Measurements from ENCODE around the gene KRTAP10-7. TPM values are rescaled to one million over a fixed set of nuclear protein-coding genes. Genes with fewer than 3 reads are reported as not detected.

Gene KRTAP10-7
- total RNA-seq, 2 donors from 2014 or later: not detected

DNA sequence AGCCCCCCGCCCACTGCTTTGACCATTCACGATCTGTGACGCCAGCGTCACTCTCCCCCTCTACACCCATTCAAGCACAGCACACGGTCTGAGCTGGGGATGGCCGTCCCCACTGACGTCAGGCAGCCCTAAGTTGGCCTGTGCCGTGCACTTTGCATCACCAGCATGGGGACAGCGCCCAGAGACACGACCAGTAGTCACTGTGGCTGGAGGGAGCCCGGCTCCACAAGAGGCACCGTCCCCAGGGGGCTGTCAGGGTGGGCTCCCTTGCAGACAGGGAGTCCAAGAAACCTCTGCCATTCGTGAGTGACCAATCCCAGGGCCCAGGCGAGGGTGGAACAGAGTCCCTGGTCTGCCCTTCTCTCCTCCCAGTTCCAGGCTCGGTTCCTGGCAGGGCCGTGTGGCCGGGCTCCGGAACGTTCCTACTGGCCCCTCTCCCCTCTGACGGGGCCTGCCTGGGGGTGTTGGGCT is 13.8 kb downstream of the KRTAP10-7 start:
- no peak for DNase-seq (ENCODE audit: low spot score)
- Histone ChIP-seq H3K4me3 (no peak overlapping the region), H3K9me3 (no peaks in the 10 kb centered on the region), H3K36me3 (no peaks in the 10 kb centered on the region), H3K27me3 (replicated peaks; ENCODE audit: insufficient read depth) (no peaks in the 10 kb centered on the region), H3K4me1 (replicated peaks) (no peaks in the 10 kb centered on the region), H3K27ac (no peak overlapping the region)
- TF ChIP-seq POLR2A (IDR thresholded peaks at IDR 0.05) (no peak), POLR2AphosphoS5 (IDR thresholded peaks at IDR 0.05) (no peak)
- TF ChIP-seq, protein P1, sequence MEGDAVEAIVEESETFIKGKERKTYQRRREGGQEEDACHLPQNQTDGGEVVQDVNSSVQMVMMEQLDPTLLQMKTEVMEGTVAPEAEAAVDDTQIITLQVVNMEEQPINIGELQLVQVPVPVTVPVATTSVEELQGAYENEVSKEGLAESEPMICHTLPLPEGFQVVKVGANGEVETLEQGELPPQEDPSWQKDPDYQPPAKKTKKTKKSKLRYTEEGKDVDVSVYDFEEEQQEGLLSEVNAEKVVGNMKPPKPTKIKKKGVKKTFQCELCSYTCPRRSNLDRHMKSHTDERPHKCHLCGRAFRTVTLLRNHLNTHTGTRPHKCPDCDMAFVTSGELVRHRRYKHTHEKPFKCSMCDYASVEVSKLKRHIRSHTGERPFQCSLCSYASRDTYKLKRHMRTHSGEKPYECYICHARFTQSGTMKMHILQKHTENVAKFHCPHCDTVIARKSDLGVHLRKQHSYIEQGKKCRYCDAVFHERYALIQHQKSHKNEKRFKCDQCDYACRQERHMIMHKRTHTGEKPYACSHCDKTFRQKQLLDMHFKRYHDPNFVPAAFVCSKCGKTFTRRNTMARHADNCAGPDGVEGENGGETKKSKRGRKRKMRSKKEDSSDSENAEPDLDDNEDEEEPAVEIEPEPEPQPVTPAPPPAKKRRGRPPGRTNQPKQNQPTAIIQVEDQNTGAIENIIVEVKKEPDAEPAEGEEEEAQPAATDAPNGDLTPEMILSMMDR (IDR thresholded peaks at IDR 0.05): no peak
- 88% methylated on average over 20 of the region's 20 CpGs for WGBS
- intact Hi-C loops (cut with DNase I): no loop called here

DNA sequence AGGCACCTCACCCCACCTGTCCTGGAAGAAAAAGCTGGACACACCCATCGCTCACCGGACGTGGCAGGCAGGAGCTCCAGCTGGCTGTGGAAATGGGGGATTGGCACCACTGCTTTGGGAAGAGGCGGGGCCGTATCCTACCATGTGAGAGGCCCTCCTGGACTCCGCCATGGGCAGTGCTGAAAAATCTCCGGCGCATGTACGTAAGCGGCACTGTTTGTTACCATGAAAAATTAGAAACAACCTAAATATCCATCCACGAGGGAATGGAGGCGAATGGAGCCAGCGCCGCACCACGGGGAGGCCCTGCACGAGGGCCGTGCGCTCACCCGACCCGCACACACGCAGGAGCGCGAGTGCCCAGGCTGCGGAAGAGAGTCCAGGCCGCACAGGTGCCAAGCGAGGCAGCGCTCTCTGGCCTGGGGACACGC is 14.6 kb downstream of the KRTAP10-7 start:
- no peak overlapping the region for H3K4me3 ChIP-seq
- intact Hi-C loops (cut with DNase I): no loop called here
- TF ChIP-seq POLR2A (IDR thresholded peaks at IDR 0.05): no peak
- no peak for TF ChIP-seq POLR2AphosphoS5 (IDR thresholded peaks at IDR 0.05)
- TF ChIP-seq, protein P1 (IDR thresholded peaks at IDR 0.05): no peak
- H3K27ac ChIP-seq: no peak overlapping the region
- no peaks in the 10 kb centered on the region for H3K4me1 ChIP-seq (replicated peaks)
- H3K36me3 ChIP-seq: no peaks in the 10 kb centered on the region
- no peaks in the 10 kb centered on the region for H3K9me3 ChIP-seq
- 87% methylated on average over 28 of the region's 28 CpGs for WGBS
- no peaks in the 10 kb centered on the region for H3K27me3 ChIP-seq (replicated peaks; ENCODE audit: insufficient read depth)
- no peak for DNase-seq (ENCODE audit: low spot score)

DNA sequence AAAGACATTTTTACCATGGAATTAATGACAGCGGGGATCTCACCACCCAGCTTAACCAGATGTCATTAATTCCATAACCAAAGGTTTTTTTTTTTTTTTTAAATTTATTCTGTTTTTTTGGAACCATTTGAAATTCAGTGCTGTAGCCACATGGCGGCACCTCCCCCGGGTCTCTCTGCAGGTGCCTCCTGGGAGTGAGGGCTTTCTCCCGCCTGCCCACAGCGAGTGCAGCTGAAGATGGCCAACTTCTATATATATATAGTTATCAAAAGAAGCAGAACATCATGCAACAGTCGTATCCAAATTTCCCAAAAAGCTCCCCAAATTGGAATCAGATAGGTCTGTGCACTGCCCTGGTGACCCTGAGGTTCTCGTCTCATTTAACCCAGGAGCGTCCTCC is 15.1 kb downstream of the KRTAP10-7 start:
- H3K27me3 ChIP-seq (replicated peaks; ENCODE audit: insufficient read depth): no peaks in the 10 kb centered on the region
- WGBS: 80% methylated on average over 8 of the region's 8 CpGs
- no peaks in the 10 kb centered on the region for H3K4me1 ChIP-seq (replicated peaks)
- intact Hi-C loops (cut with DNase I): no loop called here
- H3K36me3 ChIP-seq: no peaks in the 10 kb centered on the region
- no peak for DNase-seq (ENCODE audit: low spot score)
- H3K9me3 ChIP-seq: no peaks in the 10 kb centered on the region
- H3K4me3 ChIP-seq: no peak overlapping the region
- no peak overlapping the region for H3K27ac ChIP-seq
- TF ChIP-seq POLR2A (IDR thresholded peaks at IDR 0.05) (no peak), POLR2AphosphoS5 (IDR thresholded peaks at IDR 0.05) (no peak)
- TF ChIP-seq, protein P1 (IDR thresholded peaks at IDR 0.05): no peak

DNA sequence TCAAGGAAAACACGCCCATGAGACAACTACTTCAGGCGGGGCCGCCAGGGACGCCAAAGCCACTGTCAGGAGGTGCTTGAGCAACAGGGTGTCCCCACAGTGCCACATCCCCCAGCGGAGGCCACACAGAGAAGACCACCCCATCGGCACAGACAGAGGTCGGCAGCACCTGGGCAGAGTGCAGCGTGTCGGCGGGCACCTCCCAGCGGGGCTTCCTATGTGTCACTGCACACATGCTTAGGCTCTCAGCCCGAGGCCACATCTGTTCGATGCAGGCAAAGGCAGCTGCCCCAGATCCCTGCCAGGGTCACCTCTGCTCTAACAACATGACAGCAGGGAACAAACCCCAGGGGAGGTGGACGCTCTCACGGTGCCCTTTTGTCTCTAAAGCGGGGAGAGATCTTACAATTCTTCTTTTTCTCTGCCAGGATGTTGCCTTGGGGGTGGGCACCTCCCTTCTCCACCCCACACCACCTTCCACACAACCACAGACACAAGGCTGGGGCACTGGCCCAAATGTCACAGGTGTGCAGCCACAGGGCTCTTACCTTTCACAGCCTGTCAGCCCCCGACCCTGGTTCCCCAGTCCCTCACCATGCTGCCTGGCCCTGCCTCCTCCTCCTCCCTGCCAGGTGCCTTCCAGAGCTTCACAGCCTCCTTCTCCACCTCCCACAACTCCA is 15.7 kb downstream of the KRTAP10-7 start:
- Histone ChIP-seq H3K4me3 (no peak overlapping the region), H3K36me3 (no peaks in the 10 kb centered on the region), H3K27ac (no peak overlapping the region), H3K4me1 (replicated peaks) (no peaks in the 10 kb centered on the region), H3K27me3 (replicated peaks; ENCODE audit: insufficient read depth) (no peaks in the 10 kb centered on the region), H3K9me3 (no peaks in the 10 kb centered on the region)
- TF ChIP-seq POLR2A (IDR thresholded peaks at IDR 0.05) (no peak), POLR2AphosphoS5 (IDR thresholded peaks at IDR 0.05) (no peak)
- TF ChIP-seq, protein P1 (IDR thresholded peaks at IDR 0.05): no peak
- no peak for DNase-seq (ENCODE audit: low spot score)
- intact Hi-C loops (cut with DNase I): no loop called here
- 73% methylated on average over 16 of the region's 17 CpGs for WGBS

DNA sequence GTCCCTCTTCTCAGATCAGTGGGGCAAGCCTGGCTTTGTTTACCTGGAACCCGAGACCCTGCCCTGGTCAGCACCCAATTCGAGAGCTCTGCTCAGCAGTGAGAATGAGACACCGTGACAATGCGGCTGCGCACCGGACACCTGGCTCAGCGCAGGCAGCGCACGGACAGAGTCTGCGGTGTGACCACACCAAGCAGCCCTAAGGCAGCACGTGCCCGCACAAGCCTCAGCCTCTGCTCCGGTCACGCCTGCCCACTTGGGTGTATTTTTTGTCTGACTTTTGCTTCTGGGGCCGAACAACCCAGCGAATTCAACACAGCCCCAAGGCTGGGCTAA is 16.2 kb downstream of the KRTAP10-7 start:
- 51% methylated on average over 16 of the region's 16 CpGs for WGBS
- Histone ChIP-seq H3K4me1 (replicated peaks) (no peaks in the 10 kb centered on the region), H3K27me3 (replicated peaks; ENCODE audit: insufficient read depth) (no peaks in the 10 kb centered on the region), H3K9me3 (no peaks in the 10 kb centered on the region), H3K27ac (no peak overlapping the region), H3K36me3 (no peaks in the 10 kb centered on the region), H3K4me3 (no peak overlapping the region)
- intact Hi-C loops (cut with DNase I): no loop called here
- no peak for DNase-seq (ENCODE audit: low spot score)
- TF ChIP-seq POLR2AphosphoS5 (IDR thresholded peaks at IDR 0.05): no peak

Measured in prostate gland (tissue), 2 donors.